ENCODE data around the gene MANF. TPM values are rescaled to one million over a fixed set of nuclear protein-coding genes. Genes with fewer than 3 reads are reported as not detected.

Gene MANF
- total RNA-seq, 1 experiment from 2014 or later = 128 TPM

GRCh38 chr3:51390246-51391074 is 5.4 kb downstream of the MANF start:
- no peak for DNase-seq (ENCODE audit: low spot score)

- DNase-seq (ENCODE audit: low spot score) = peak; percentile 91
Observed at GRCh38 chr3:51391075-51391565, 6.0 kb downstream of the MANF start, which contains the start of gene RBM15B. Gene RBM15B, plus strand, starts transcription at chr3:51391285. Its CDS starts 115 bp downstream, at chr3:51391400.

- no peak for DNase-seq (ENCODE audit: low spot score)
Observed at GRCh38 chr3:51391566-51392354, 6.7 kb downstream of the MANF start.

- DNase-seq (ENCODE audit: low spot score) = no peak
Observed at GRCh38 chr3:51392355-51393133, 7.5 kb downstream of the MANF start.

- DNase-seq (ENCODE audit: low spot score) = no peak
Observed at GRCh38 chr3:51393134-51393495, 8.0 kb downstream of the MANF start.

- no peak for DNase-seq (ENCODE audit: low spot score)
Observed at GRCh38 chr3:51393564-51393963, 8.5 kb downstream of the MANF start.

- DNase-seq (ENCODE audit: low spot score) = no peak
Observed at GRCh38 chr3:51394541-51394940, 9.4 kb downstream of the MANF start.

GRCh38 chr3:51395493-51396213 is 10.6 kb downstream of the MANF start:
- no peak for DNase-seq (ENCODE audit: low spot score)

GRCh38 chr3:51396401-51396800 is 11.3 kb downstream of the MANF start:
- DNase-seq (ENCODE audit: low spot score) = no peak

- no peak for DNase-seq (ENCODE audit: low spot score)
Observed at GRCh38 chr3:51397392-51397791, 12.3 kb downstream of the MANF start.

- DNase-seq (ENCODE audit: low spot score) = no peak
Observed at GRCh38 chr3:51398595-51399310, 13.7 kb downstream of the MANF start.

- no peak for DNase-seq (ENCODE audit: low spot score)
Observed at GRCh38 chr3:51400166-51400565, 15.1 kb downstream of the MANF start.

- no peak for DNase-seq (ENCODE audit: low spot score)
Observed at GRCh38 chr3:51401735-51402134, 16.6 kb downstream of the MANF start.

- no peak for DNase-seq (ENCODE audit: low spot score)
Observed at GRCh38 chr3:51403675-51404074, 18.6 kb downstream of the MANF start.

- DNase-seq (ENCODE audit: low spot score) = no peak
Observed at GRCh38 chr3:51408021-51408420, 22.9 kb downstream of the MANF start.

GRCh38 chr3:51408813-51409212 is 23.7 kb downstream of the MANF start:
- DNase-seq (ENCODE audit: low spot score) = no peak

- no peak for DNase-seq (ENCODE audit: low spot score)
Observed at GRCh38 chr3:51422211-51422610, 37.1 kb downstream of the MANF start.

- DNase-seq (ENCODE audit: low spot score) = no peak
Observed at GRCh38 chr3:51426921-51427320, 41.8 kb downstream of the MANF start.

- DNase-seq (ENCODE audit: low spot score) = no peak
Observed at GRCh38 chr3:51429138-51429537, 44.0 kb downstream of the MANF start.

- no peak for DNase-seq (ENCODE audit: low spot score)
Observed at GRCh38 chr3:51434110-51434509, 49.0 kb downstream of the MANF start.
